HepG2 (cell line): ENCODE measurements around the gene DNAJB2. TPM values are rescaled to one million over a fixed set of nuclear protein-coding genes. Genes with fewer than 3 reads are reported as not detected.

Source experiments
- ATAC-seq: fragments of 200-7000 bp; cut with Tn5 transposase; 3 replicates; pipeline ENCODE4 v1.9.1; 2020; ENCODE audit warnings: mild to moderate bottlenecking, moderate library complexity
- BruUV-seq: library from RNA; stranded (reverse); fragments of 400-500 nt; replicated peaks from 2 replicates; lab custom pipeline; 2021; lab: Mats Ljungman, UMichigan
- CTCF ChIA-PET: fragments of 300-600 bp; formaldehyde crosslinking; extraction: SDS; loops from one replicate; lab custom pipeline; 2021; ENCODE audit warnings: low total read pairs, inconsistent platforms, low intra/inter-chr PET ratio; lab: Yijun Ruan, JAX
- POLR2A ChIA-PET: fragments of 350-600 bp; sonication (Branson Sonifier 250); formaldehyde crosslinking; loops from one replicate; lab custom pipeline; 2020; ENCODE audit warnings: antibody characterized with exemption, inconsistent platforms; lab: Yijun Ruan, JAX
- DNase-seq: peaks from one replicate; pipeline ENCODE4 v3.0.0-alpha.2; 2015; ENCODE audit warnings: low spot score
- FAIRE-seq: peaks from 3 replicates; lab custom pipeline; 2011; peaks lifted over from hg19 to GRCh38; lab: Jason Lieb, UNC
- H2AFZ ChIP-seq: one replicate; pipeline ENCODE4 v1.6.1; 2011; ENCODE audit warnings: low read length, inconsistent platforms
- H3K27ac ChIP-seq: fragments of 300-600 bp; 3 replicates; pipeline ENCODE4 v1.8.0; 2011; ENCODE audit warnings: mixed run types, mild to moderate bottlenecking, mixed read lengths, low read length, inconsistent platforms; ENCODE audit not compliant: insufficient read depth; ENCODE audit errors: extremely low read length
- H3K27me3 ChIP-seq, 2 experiments: fragments of 200-600 bp in 1 of 2; 2 replicates in 1 of 2; 3 replicates in 1 of 2; pipeline versions ENCODE4 v1.6.0 to v1.8.0; 2011; ENCODE audit warnings: low read length in 2 of 2, mild to moderate bottlenecking in 2 of 2, moderate library complexity in 2 of 2, inconsistent platforms in 1 of 2; ENCODE audit not compliant: insufficient read depth in 2 of 2, control insufficient read depth in 1 of 2
- H3K36me3 ChIP-seq, 2 experiments: fragments of 200-600 bp in 1 of 2; replicated peaks in 1 of 2; 2 replicates in 1 of 2; 3 replicates in 1 of 2; pipeline versions ENCODE4 v1.5.1 to v1.8.0; 2011; ENCODE audit warnings: low read length in 2 of 2, inconsistent platforms in 1 of 2; ENCODE audit not compliant: insufficient read depth in 2 of 2, control insufficient read depth in 1 of 2
- H3K4me1 ChIP-seq: 2 replicates; pipeline ENCODE4 v1.5.1; 2012; ENCODE audit warnings: low read length, inconsistent platforms; ENCODE audit not compliant: insufficient read depth
- H3K4me2 ChIP-seq: 2 replicates; pipeline ENCODE4 v1.6.0; 2011; ENCODE audit warnings: low read depth, low read length, inconsistent platforms
- H3K4me3 ChIP-seq, 3 experiments: fragments of 200-600 bp in 1 of 3; sonication (generic), shearing (Covaris generic) in 1 of 3; replicated peaks in 1 of 3; 2 replicates each; pipeline ENCODE4 v1.5.1; 2011 to 2016; ENCODE audit warnings: low read length in 3 of 3, inconsistent platforms in 2 of 3, low read depth in 2 of 3, mild to moderate bottlenecking in 2 of 3, control low read depth in 1 of 3, mixed read lengths in 1 of 3; ENCODE audit not compliant: insufficient read depth in 1 of 3
- H3K79me2 ChIP-seq: one replicate; pipeline ENCODE4 v1.6.1; 2011; ENCODE audit warnings: low read length, inconsistent platforms; ENCODE audit not compliant: insufficient read depth
- H3K9ac ChIP-seq: 2 replicates; pipeline ENCODE4 v1.6.0; 2011; ENCODE audit warnings: mild to moderate bottlenecking, low read depth, low read length, inconsistent platforms; ENCODE audit not compliant: insufficient read depth
- H3K9me3 ChIP-seq: 2 replicates; pipeline ENCODE4 v1.5.1; 2012; ENCODE audit warnings: mild to moderate bottlenecking, low read length
- H4K20me1 ChIP-seq: 2 replicates; pipeline ENCODE4 v1.6.0; 2011; ENCODE audit warnings: inconsistent platforms, mild to moderate bottlenecking, low read length, moderate library complexity; ENCODE audit not compliant: insufficient read depth
- AKAP8 ChIP-seq: sonication (generic); formaldehyde crosslinking; IDR thresholded peaks from 2 replicates; pipeline ENCODE4 v1.5.1; 2020; ENCODE audit warnings: mild to moderate bottlenecking, missing genetic modification reagents
- BRD4 ChIP-seq: sonication (generic); formaldehyde crosslinking; IDR thresholded peaks from 2 replicates; pipeline ENCODE4 v1.4.0; 2020; ENCODE audit warnings: missing genetic modification reagents
- DDIT3 ChIP-seq: sonication (generic); formaldehyde crosslinking; IDR thresholded peaks from 2 replicates; pipeline ENCODE4 v1.4.0; 2020; ENCODE audit warnings: mild to moderate bottlenecking, missing genetic modification reagents
- DPF2 ChIP-seq: sonication (generic); formaldehyde crosslinking; IDR thresholded peaks from 2 replicates; pipeline ENCODE4 v1.4.0; 2020; ENCODE audit warnings: mild to moderate bottlenecking, low read depth, missing genetic modification reagents, borderline replicate concordance
- FOSL1 ChIP-seq: sonication (generic); formaldehyde crosslinking; IDR thresholded peaks from 2 replicates; pipeline ENCODE4 v1.9.0; 2021; ENCODE audit warnings: missing genetic modification reagents, borderline replicate concordance
- FOXC1 ChIP-seq: sonication (generic); formaldehyde crosslinking; IDR thresholded peaks from 2 replicates; pipeline ENCODE4 v1.8.0; 2022; ENCODE audit warnings: mild to moderate bottlenecking, missing genetic modification reagents, borderline replicate concordance
- GABPA ChIP-seq, 2 experiments: IDR thresholded peaks; 2 replicates each; pipeline ENCODE4 v1.6.1; 2011 to 2016; ENCODE audit warnings: low read depth in 2 of 2, low read length in 1 of 2, missing biosample characterization in 1 of 2, missing genetic modification characterization in 1 of 2
- HIVEP1 ChIP-seq: sonication (generic); formaldehyde crosslinking; IDR thresholded peaks from 2 replicates; pipeline ENCODE4 v1.4.0; 2020; ENCODE audit warnings: mild to moderate bottlenecking, missing genetic modification reagents
- HOXD1 ChIP-seq: sonication (generic); formaldehyde crosslinking; IDR thresholded peaks from 2 replicates; pipeline ENCODE4 v1.5.0; 2020; ENCODE audit warnings: missing genetic modification reagents
- ISL2 ChIP-seq: sonication (generic); formaldehyde crosslinking; IDR thresholded peaks from 2 replicates; pipeline ENCODE4 v1.5.0; 2020; ENCODE audit warnings: missing genetic modification reagents
- LRRFIP1 ChIP-seq: sonication (generic); formaldehyde crosslinking; conservative IDR thresholded peaks from 2 replicates; pipeline ENCODE4 v1.4.0; 2020; ENCODE audit warnings: missing genetic modification reagents
- MAFF ChIP-seq: IDR thresholded peaks from 2 replicates; pipeline ENCODE4 v1.6.1; 2011; ENCODE audit warnings: low read depth, low read length, improper control_type of control experiment
- MBNL3 ChIP-seq: fragments of 250-450 bp; sonication (Bioruptor Pico); conservative IDR thresholded peaks from 2 replicates; pipeline ENCODE4 v1.8.0; 2022; ENCODE audit warnings: mild to moderate bottlenecking, inconsistent platforms
- PRPF4 ChIP-seq: fragments of 200-400 bp; formaldehyde crosslinking; IDR thresholded peaks from 2 replicates; pipeline ENCODE4 v1.6.1; 2016; ENCODE audit warnings: low read length, low read depth; ENCODE audit not compliant: poor library complexity, severe bottlenecking
- RBM22 ChIP-seq: fragments of 200-400 bp; formaldehyde crosslinking; optimal IDR thresholded peaks from 2 replicates; pipeline ENCODE3; 2017; ENCODE audit warnings: mild to moderate bottlenecking, low read length, moderate library complexity
- SETDB1 ChIP-seq: sonication (generic); formaldehyde crosslinking; IDR thresholded peaks from 2 replicates; pipeline ENCODE4 v1.5.1; 2020; ENCODE audit warnings: missing genetic modification reagents, mild to moderate bottlenecking, borderline replicate concordance
- SMARCC2 ChIP-seq: fragments of 450-650 bp; IDR thresholded peaks from 2 replicates; pipeline ENCODE4 v1.6.1; 2017; ENCODE audit warnings: antibody characterized with exemption, mild to moderate bottlenecking
- ZNF670 ChIP-seq: sonication (generic); formaldehyde crosslinking; IDR thresholded peaks from 2 replicates; pipeline ENCODE4 v1.8.0; 2022; ENCODE audit warnings: mild to moderate bottlenecking, missing genetic modification reagents, borderline replicate concordance
- WGBS: methylation state at CpG from one replicate; pipeline ENCODE4 v1.1.6; 2017; ENCODE audit warnings: low lambda C conversion rate; 5-methylcytosine and 5-hydroxymethylcytosine counted together
- in situ Hi-C: cut with HindIII; loops from 2 replicates; pipeline ENCODE4 v1.10.0; 2017; ENCODE audit warnings: low pct_unique_long_range_greater_than_20kb; ENCODE audit not compliant: extremely low pct_ligation_motif_present
- intact Hi-C: fragments of 100-400 bp; cut with micrococcal nuclease; formaldehyde crosslinking; loops from one replicate; pipeline ENCODE4 v1.10.0; 2022; ENCODE audit not compliant: unreplicated experiment
- polyA plus RNA-seq, 8 experiments: library from polyadenylated mRNA; depleted of rRNA in 3 of 8; stranded (reverse) in 7 of 8; unstranded in 1 of 8; fragments of >200 nt; fragmentation: Illumina TruSeq in 4 of 8; extraction: Trizol in 4 of 8; gene quantifications; 2 replicates each; pipeline versions ENCODE4 v1.2.1 to v1.2.3, GENCODE V29; 2011 to 2016; ENCODE audit warnings: low read depth in 4 of 8, missing spikeins in 1 of 8, mixed read lengths in 1 of 8; ENCODE audit not compliant: insufficient read depth in 1 of 8
- total RNA-seq, 5 experiments: library from RNA; depleted of rRNA; stranded (reverse); fragments of >200 nt; fragmentation: Illumina TruSeq; extraction: Trizol; gene quantifications; 2 replicates each; pipeline ENCODE4 v1.2.3, GENCODE V29; 2016; ENCODE audit warnings: low read depth in 1 of 5

Gene DNAJB2
- total and polyA plus RNA-seq, 2 of the 13 experiments (the other 11 are each of a cell fraction or from before 2014, with no cell fraction given): 21.3 to 31.1 TPM

GRCh38 chr2:219285373-219285735, 6.2 kb downstream of the DNAJB2 start:
- Histone ChIP-seq H3K27me3 (peaks cover 0 to 3% of the 10 kb centered on the region in 2 experiments; a peak in 3 of 5 replicates), H3K79me2 (no peaks in the 10 kb centered on the region), H3K9ac (no peak overlapping the region), H3K4me2 (no peak overlapping the region), H3K9me3 (no peaks in the 10 kb centered on the region), H3K4me1 (peaks cover 11% of the 10 kb centered on the region; the same call in 1 of the 2 replicates), H2AFZ (no peak overlapping the region), H3K27ac (no peak overlapping the region), H4K20me1 (no peaks in the 10 kb centered on the region), H3K36me3 (peaks cover 4 to 10% of the 10 kb centered on the region in 2 experiments; a peak in 4 of 5 replicates), H3K4me3 (no peak overlapping the region)
- CTCF ChIA-PET: no interaction called here
- no TSS peak for BruUV-seq
- no peak for DNase-seq
- in situ Hi-C loops (no loop called here), intact Hi-C loops (no loop called here)
- ATAC-seq: no peak
- FAIRE-seq: no peak
- TF ChIP-seq BRD4 (CRISPR knock-in tag): no peak
- no peak for TF ChIP-seq PRPF4
- no peak for TF ChIP-seq DDIT3 (CRISPR knock-in tag)
- no peak for TF ChIP-seq MBNL3 (CRISPR knock-in tag)
- no peak for TF ChIP-seq RBM22
- no peak for TF ChIP-seq AKAP8
- no peak for TF ChIP-seq GABPA (IDR thresholded peaks at IDR 0.05; ENCODE audit: low read depth, low read length)
- TF ChIP-seq GABPA (CRISPR knock-in tag; IDR thresholded peaks at IDR 0.05; ENCODE audit: low read depth): no peak
- TF ChIP-seq LRRFIP1: no peak
- TF ChIP-seq HIVEP1 (CRISPR knock-in tag): no peak
- TF ChIP-seq MAFF: no peak
- no peak for TF ChIP-seq DPF2 (CRISPR knock-in tag)
- TF ChIP-seq FOSL1 (CRISPR knock-in tag): no peak
- TF ChIP-seq SMARCC2: no peak
- TF ChIP-seq HOXD1 (CRISPR knock-in tag): no peak
- TF ChIP-seq ZNF670: no peak
- TF ChIP-seq FOXC1: no peak
- no peak for TF ChIP-seq ISL2
- no peak for TF ChIP-seq SETDB1 (CRISPR knock-in tag)
- POLR2A ChIA-PET: no interaction called here
- 98% methylated on average over 12 of the region's 12 CpGs for WGBS
